ENCODE measurements around the gene PLD4.

The PLD4 gene

GRCh38 chr14:104877806-104878550 lies 46.7 kb upstream of the PLD4 start:
- Mint-ChIP-seq H3K36me3 (ENCODE audit: low read depth) (no peaks in the 10 kb centered on the region), H3K4me3 (no peak overlapping the region), H3K27ac (no peak overlapping the region), H3K4me1 (peaks cover 18% of the 10 kb centered on the region), H3K9me3 (no peaks in the 10 kb centered on the region), H3K27me3 (ENCODE audit: low read depth) (peaks cover under 1% of the 10 kb centered on the region)
- TF ChIP-seq CTCF (IDR thresholded peaks at IDR 0.05; ENCODE audit: unreplicated experiment in 3 of 3), result no peak

GRCh38 chr14:104878582-104878981 lies 46.1 kb upstream of the PLD4 start:
- peaks cover 14% of the 10 kb centered on the region for H3K4me1 Mint-ChIP-seq
- TF ChIP-seq CTCF (IDR thresholded peaks at IDR 0.05; ENCODE audit: unreplicated experiment in 3 of 3), result no peak
- no peaks in the 10 kb centered on the region for H3K36me3 Mint-ChIP-seq (ENCODE audit: low read depth)
- no peaks in the 10 kb centered on the region for H3K27me3 Mint-ChIP-seq (ENCODE audit: low read depth)
- H3K4me3 Mint-ChIP-seq, result no peak overlapping the region
- no peak overlapping the region for H3K27ac Mint-ChIP-seq
- no peaks in the 10 kb centered on the region for H3K9me3 Mint-ChIP-seq

- Mint-ChIP-seq H3K36me3 (ENCODE audit: low read depth) (no peaks in the 10 kb centered on the region), H3K4me3 (no peak overlapping the region), H3K27ac (no peak overlapping the region), H3K9me3 (no peaks in the 10 kb centered on the region), H3K4me1 (peaks cover 14% of the 10 kb centered on the region), H3K27me3 (ENCODE audit: low read depth) (no peaks in the 10 kb centered on the region)
- no peak for TF ChIP-seq CTCF (IDR thresholded peaks at IDR 0.05; ENCODE audit: unreplicated experiment in 3 of 3)
Observed at GRCh38 chr14:104879201-104879982, 45.3 kb upstream of the PLD4 start.

GRCh38 chr14:104879983-104880565 lies 44.6 kb upstream of the PLD4 start:
- Mint-ChIP-seq H3K9me3 (no peaks in the 10 kb centered on the region), H3K4me3 (no peak overlapping the region), H3K36me3 (ENCODE audit: low read depth) (no peaks in the 10 kb centered on the region), H3K4me1 (peaks cover 14% of the 10 kb centered on the region), H3K27me3 (ENCODE audit: low read depth) (no peaks in the 10 kb centered on the region), H3K27ac (no peak overlapping the region)
- no peak for TF ChIP-seq CTCF (IDR thresholded peaks at IDR 0.05; ENCODE audit: unreplicated experiment in 3 of 3)

- peaks cover 14% of the 10 kb centered on the region for H3K4me1 Mint-ChIP-seq
- no peaks in the 10 kb centered on the region for H3K27me3 Mint-ChIP-seq (ENCODE audit: low read depth)
- no peaks in the 10 kb centered on the region for H3K36me3 Mint-ChIP-seq (ENCODE audit: low read depth)
- no peaks in the 10 kb centered on the region for H3K9me3 Mint-ChIP-seq
- no peak for TF ChIP-seq CTCF (IDR thresholded peaks at IDR 0.05; ENCODE audit: unreplicated experiment in 3 of 3)
- H3K27ac Mint-ChIP-seq, result peak overlapping the region in 2 of 3 experiments; percentile 11 to 46
- H3K4me3 Mint-ChIP-seq, result no peak overlapping the region
Observed at GRCh38 chr14:104880584-104881210, 44.0 kb upstream of the PLD4 start.
